Ecto neural progenitor cell (in vitro differentiated cells): ENCODE results near the gene DOK4.
A peak's percentile ranks its signal among the peaks of the same experiment; 100 is the strongest.

Source experiments
- DNase-seq: peaks from one replicate; pipeline ENCODE4 v3.0.0-alpha.2; 2018; ENCODE audit warnings: low spot score

Gene DOK4

DNA sequence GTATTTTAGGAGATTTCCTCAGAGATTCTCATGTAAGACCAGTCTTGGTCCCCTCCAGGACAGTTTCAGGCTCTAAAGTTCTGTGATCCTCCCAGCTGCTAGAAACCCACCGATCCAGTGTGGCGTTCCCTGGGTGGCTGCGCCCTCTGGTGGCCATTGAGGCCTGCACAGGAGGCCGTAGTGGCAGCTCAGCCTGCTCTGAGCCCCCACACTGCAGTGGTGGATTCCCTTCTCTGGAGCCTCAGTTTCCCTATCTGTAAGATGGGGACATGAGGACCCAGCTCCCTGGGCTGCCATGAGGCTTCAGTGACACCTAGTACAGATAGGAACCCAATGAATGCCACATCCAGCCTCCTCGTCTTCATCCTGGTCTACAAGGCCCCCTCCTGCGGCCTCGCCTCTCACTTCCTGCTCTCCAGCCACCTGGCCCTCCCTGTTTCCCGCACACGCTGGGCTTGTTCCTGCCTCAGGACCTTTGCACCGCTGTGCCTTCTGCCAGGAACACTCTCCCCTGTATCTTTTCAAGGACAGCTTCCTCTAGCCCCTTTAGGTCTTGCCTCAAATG lies 33.6 kb upstream of the DOK4 start:
- DNase-seq: peak; percentile 88

DNA sequence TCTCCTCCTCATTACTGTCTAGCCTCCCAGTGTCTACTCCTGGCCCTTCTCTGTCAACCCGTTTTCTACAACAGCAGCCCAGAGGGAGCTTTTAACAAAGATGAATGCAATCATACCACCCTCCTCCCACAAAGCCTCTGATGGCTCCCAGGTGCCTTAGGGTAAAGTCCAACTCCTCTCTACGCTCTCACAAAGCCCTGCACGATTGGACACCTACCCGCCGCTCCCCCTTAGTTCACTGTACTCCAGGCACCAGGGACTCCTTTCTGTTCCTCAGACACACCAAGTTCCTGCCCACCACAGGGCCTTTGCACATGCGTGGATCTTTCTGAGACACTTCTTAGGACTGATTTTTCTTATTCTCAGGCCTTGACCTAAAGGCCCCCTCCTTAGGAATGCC lies 32.6 kb upstream of the DOK4 start:
- no peak for DNase-seq

DNA sequence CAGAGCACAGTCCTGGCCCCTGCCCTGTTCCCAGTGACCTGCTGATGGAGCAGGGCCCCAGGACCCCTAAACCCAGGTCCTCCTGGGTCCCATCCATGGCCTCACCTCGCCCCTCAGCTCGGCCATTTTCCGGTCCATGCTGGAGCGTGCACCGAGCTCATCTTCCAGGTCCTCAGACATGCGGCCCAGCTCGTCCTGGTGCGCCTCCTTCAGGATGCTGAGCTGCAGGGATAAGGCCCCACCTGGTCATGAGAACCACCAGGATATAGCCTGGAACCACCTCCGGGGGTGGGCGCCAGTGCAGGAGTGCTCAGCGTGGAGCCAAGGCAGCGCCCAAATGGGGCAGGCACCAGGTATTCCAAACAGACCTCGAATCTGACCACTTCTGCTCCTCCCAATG lies 32.2 kb upstream of the DOK4 start:
- DNase-seq: no peak

DNA sequence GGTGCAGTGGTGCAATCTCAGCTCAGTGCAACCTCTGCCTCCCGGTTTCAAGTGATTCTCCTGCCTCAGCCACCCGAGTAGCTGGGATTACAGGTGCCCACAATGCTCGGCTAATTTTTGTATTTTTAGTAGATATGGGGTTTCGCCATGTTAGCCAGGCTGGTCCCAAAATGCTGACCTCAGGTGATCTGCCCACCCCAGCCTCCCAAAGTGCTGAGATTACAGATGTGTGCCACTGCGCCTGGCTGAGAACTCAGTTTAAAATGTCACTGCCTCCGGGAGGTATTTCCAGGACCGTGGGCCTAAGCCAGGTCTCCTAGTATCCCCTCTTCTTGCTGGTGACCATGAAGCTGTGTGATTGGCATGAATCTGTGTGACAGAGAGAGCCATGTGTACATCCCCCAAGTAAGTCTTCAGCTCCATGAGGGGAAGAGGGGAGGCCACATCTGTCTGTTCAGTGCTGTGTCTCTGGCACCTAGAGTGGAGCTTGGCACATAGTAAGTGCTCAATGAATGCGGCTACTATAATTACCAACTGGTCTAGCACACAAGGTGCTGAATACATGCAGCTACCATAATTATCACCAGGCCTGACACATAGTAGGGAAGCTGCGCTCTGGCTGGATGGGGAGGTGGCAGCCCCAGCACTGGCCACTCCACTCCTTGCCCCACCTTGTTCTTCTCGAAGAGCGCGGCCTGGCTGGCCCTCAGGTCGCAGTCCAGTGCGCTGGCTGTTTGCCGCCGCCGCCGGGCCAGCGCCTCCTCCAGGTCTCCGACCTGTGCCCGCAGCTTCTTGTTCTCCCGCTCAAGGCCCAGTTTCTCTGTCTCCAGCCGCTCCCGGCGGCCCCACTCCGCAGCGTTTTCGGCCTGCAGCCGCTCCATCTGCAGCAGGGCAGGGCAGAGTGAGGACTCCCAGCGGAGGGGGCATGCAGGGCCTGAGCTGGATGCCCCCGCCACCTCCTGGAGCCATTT lies 31.4 kb upstream of the DOK4 start:
- no peak for DNase-seq

DNA sequence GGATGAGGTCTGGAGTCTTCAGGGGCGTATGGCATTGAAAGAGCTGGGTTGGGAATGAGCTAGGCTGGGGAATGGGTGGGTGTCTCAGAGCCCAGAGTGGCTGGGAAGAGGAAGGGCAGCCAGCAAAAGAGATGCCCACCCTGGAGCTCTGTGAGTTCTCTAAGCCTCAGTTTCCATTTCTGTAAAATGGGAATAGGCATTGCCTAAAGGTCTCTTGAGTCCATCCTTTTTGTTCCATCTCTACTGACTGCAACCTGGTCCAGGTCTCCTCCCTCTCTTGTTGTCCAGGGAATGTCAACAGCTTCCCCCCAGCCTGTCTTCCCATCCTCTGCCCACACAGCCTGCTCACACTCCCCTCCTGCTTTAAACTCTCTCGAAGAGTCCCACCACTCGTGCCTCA lies 30.5 kb upstream of the DOK4 start:
- no peak for DNase-seq

DNA sequence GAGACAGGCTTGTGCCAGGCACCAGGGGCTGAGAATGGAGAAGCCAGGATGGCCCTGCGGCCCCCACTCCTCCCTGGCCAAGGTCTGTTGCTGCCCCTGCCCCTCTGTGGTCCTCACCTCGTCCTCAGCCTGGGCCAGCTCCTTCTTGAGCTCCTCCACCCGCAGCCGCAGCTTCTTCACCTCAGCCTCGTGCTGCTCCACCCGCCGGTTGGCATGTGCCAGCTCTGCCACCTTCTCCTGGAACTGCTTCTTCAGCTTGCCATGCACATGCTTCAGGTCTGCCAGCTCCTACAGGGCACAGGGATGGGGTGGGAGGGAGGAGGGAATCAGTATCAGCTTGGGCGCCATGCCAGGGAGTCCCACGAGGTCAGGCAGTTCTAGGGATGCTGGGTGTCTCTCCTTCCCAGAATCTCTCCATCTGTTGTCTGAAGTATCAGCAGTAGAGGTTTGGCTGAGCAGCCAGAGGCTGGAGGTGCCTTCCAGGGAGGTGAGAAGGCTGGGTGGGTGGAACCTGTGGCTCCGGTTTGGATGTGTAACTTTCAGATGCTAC lies 30.0 kb upstream of the DOK4 start:
- no peak for DNase-seq

DNA sequence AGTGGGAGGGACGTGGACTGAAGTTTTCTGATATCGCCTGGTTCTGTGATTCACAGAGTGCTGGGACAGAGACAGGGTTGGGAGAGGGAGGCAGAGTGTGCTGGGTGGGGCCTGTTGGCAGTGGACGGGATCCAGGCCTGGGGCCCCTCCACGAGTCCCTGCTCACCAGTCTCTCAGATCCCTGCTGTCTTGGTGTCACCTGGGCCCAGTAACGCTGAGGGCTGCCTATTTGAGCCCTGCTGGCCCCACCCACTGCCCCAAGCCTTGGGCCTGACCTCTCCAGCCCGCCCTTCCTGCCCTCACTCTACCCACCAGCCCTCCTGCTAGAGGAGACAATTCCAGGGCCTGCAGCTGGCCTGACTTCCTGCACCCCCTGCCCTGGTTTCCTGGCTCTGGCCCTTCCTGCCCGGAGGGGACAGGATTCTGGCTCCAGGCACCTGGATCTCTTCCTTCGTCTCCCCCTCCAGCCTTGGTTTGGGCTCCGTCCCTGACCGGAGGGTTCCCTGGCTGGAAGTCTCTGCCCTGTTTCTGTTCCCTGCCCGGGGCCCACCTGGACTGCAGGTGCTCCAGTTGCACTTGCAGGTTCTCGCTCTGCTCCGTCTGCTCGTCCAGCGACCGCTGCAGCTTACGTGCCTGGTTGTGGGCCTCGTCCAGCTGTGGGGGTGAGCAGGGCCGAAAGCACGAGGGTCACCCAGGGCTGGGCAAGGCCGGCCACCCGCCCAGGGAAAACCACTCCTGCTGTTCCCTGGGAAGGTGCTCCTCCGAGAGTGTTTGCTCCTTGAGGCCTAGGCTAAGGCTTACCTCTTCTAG lies 28.7 kb upstream of the DOK4 start:
- no peak for DNase-seq

DNA sequence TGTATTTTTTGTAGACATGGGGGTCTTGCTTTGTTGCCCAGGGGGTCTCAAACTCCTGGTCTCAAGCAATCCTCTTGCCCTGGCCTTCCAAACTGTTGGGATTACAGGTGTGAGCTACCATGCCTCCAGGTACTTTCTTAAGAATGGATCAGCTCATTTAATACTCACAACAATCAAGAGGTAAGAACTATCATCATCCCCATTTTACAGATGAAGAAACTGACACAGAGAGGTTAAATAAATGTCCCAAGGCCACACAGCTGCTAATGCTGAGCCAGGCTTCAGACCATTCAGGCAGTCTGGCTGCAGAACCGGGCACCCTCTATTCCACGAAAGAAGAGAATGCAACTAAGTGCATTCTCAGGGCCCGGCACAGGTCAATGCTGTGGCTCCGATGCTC lies 28.1 kb upstream of the DOK4 start:
- no peak for DNase-seq

DNA sequence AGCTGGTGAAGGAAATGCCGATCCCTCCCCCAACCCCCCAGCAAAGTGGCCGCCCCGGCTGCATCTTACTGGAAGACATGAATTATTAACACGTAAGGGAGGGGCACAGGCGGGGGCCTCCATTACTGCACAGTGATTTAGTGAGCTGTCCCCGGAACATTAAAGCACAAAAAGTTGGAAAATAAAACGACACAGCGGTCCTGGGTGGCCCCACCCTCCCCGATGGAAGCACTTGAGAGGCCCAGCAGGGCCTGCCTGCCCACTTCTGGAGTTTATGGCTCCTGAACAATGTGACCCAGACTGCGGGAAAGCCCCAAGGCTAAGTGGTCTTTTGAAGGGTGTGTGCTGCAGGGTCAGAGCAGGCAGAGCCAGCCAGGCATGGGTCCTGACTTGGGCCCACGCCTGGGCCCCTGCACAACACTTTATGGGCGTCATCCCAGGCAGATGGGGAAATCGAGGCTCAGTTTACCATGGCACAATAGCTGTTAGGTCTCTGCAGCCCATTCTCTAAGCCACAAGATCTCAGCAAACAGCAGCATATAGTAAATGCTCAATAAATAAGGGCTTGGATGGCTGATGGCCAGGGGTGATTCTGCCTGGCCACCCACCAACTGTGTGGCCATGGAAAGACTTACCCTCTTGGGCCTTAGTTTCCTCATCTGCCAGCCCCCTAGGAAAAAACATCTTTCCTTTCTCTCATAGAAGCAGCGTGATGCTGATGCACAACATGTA lies 27.2 kb upstream of the DOK4 start:
- DNase-seq: no peak

DNA sequence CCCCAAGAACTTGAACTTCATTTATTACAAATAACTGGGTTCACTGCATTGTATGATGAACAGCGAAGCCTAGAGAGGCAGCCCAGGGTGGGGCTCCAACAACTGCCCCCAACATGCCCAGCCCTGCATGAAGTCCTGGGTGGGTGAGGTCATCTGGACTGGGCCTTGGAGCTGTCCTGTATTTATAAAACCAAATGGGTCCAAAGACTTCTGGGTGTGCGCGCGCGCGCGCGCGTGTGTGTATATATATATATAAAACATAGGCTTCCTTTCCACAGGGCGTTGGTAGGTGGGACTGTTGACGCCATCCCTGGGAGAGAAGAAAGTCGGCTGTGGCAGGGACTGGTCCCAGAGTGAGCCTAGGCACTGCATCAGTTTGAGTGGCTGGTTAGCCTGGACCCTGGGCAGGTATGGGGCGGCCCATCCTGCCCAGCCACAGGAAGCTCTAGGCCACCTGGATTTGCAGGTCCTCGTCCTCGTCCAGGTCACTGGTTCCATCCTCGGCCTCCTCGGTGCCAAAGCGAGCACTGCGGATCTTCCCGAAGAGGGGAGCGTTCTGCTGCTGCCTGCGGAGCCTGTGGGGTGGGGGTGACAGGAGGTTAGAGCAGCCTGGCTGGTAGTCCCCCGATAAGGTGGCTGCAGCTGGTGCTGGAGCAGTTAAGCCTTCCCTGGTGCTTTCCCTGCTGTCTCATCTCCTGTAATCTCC lies 26.2 kb upstream of the DOK4 start:
- DNase-seq: no peak

DNA sequence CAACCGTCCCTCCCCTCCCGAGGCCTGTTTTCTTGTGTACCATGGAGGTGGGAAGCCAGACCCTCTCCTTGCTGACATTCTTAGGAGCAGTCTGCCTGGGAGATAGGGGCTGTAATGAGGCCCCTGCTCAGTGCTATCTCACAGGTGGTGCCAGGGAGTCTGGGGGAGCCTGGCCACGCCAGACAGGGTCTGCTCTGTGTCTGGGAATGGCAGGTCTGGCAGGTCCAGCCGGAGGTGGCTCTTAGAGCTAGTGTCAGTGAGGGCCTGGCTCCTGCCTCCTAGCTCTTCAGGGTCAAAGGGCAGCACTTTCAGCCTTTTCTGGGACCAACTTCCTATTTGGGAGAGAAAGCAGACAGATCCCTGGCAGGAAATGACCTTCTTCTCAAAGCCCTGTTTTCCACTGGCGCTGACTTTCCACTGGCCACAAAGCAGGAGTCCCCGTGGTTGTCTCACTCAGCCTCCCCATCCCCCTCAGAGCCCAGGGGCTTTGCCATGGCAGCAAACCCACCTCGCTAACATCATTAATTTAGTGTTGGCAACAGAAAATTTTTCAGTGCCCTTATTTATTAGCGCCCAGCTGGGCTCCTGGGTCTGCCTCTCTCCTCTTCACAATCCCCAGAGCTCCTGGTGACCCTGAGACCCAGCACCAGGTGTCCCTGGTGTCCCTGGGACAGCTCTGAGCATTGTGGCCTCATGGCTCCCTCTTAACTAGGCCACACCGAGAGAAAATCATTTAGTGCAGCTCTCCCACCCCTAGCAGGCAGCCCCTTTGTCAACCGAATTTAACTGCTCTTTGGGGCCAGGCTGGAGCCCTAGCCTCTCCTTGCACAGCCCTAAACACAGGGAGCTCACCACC lies 24.0 kb upstream of the DOK4 start:
- DNase-seq: no peak

DNA sequence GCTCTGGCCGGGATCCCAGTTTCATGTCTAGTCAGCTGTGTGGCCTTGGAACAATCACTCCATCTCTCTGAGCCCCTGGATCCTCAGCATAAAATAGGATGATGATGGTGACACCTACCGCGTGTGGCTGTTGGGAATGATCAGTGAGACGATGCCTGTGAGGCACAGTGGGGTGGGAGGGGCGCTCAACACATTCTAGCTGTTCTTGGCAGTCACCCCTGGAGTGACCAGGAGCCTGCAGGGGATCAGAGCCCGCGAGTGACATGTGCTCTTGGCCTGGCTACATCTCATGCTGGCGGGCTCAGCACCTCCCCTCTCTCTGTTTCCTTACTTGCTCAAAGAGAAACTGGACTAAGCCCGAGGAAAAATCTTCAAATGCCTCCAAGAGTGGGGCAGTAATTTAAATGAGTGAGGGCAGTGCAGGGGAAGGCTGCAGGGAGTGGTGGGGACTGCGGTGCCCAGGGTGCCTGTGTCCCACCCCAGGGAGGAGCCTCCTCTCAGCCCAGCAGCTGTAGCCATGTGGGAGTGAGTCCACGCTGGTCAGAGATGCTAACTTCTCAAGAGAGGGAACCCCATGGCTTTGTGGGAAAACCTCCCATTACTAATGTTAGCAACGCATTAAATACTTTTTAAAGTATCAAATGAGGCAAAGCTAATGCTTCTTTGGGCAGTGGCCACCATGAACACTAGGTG lies 23.1 kb upstream of the DOK4 start:
- no peak for DNase-seq

DNA sequence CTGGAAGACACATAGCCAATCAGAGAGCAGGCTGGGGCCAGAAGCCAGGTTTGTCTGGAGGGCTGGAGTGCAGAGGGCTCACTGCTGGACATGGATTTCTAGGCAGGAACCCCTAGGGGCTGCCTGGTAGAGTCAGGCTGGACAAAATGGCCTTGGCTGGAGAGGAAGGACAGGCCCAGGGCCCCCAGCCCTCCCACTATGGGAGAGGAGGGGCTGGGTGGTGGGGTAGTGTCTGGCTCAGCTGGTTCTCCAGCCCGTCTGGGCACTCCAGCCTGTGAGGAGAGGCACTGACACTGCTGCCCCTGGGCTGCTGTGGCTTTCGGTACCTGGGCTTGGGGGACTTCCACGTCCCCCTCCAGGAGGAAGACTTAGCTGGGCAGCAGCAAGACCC lies 21.7 kb upstream of the DOK4 start:
- DNase-seq: no peak

DNA sequence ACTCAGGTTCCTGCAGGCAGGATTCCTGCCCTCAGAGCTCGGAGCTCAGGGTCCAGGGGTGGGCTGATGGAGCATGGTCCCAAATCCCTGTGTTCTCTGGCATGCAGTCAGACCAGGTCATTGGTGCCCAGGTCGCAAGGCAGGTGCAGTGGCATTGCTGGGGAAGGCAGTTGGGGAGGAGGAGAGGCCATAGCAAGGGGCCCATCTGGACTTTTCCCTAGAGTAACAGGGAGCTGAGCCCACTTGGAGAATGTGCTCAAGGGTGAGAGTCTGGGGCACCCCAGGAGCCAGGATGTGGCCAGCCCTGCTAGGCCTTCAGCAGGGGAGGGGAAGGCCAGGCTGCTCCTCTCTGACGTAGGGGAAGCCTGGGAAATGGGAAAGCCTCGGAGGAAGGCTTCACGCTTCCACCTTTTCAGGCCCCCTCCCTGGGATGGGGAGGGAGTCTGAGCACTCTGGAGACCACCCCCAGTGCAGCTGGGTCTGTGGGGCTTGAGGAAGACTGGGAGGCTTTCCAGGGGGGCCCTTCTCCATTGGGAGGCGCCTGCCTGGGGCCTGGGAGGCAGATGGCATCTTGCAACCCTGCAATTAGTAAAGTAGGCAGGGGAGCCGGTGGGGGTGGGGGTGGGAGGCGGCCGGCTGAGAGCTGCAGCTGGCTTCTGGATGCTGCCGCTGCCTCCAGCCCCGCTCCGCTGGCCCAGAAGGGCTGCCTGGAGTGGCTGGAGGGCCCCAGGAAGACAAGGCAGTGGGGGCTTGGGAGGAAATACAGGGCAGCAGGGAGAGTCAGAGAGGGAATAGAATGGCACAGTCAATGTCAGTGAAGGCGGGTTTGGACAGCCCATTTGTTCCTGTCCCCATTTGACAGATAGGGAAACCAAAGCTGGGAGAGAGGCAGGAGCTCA lies 21.1 kb upstream of the DOK4 start:
- DNase-seq: no peak

DNA sequence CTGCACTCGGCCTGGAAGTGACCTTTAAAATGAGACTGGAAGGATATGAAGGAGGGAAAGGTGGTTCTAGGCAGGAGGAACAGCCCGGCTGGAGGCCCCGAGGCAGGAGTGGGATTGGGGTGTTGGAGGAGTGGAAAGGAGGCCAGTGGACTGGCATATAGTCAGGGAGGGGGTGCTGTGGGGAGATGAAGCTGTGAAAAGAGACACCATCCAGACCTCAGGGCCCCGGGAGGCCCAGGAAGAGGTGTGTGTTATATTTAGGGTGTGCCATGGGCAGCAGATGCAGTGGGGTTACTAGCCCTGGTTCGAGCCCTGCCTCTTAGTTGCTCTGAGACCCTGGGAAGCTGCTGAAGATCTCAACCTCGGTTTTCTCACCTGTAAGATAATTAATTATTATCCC lies 18.9 kb upstream of the DOK4 start:
- DNase-seq: no peak

DNA sequence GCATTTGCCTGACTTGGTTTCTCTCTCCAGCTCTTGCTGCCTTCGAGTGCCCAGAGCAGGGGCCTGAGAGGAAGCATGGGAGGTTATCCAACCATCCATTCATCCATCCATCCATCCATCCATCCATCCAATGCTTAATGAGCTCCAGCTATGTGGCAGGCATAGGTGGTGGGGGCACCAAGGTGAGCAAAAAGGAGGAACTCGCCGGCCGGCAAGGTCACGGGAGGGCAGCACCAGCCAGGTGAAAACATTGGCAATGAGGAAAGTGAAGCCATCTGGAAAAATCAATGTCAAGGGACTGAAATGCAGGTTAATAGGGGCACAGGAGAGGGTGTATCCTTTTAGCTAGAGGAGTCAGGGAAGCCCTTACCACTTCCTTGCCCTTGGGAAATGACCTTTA lies 18.2 kb upstream of the DOK4 start:
- DNase-seq: no peak

DNA sequence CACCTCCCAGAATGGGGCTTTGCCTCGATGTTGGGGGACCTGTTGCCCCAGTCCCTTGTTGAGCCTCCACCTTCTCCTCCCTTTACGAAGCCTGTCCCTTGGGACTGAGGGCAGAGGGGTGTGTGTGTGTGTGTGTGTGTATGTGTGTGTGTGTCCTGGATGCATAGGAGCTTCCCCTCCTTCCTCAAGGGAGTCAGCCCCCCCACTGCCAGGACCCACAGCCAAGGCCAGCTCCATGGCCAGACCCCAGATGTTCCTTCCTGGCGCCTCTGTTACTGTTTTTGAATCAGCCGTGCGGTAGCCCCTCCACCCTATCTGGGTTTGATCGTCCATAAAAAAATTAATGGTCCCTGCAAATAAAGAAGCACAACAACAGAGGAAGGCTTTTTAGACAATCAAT lies 17.7 kb upstream of the DOK4 start:
- DNase-seq: no peak

DNA sequence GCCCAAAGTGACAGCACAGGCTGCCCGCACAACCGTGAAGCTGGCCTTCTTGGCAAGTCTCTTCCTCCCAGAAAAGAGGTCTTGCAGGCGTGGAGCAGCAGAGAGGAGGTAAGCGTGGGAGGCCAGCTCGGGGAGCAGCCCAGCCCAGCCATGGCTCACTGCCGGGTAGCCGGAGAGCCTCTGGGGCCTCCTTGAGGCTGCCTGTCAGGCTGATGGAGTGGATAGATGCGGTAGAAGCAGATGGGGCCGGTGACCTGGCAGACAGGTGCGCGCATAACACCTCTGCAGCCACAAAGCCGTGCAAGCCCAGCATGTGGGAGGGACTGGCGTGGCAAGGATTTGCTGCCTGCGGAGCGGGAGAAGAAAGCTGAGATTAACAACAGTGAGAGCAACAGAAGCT lies 17.1 kb upstream of the DOK4 start:
- no peak for DNase-seq
